Measurements from ENCODE around the gene PXYLP1. TPM values are rescaled to one million over a fixed set of nuclear protein-coding genes. Genes with fewer than 3 reads are reported as not detected.

Gene PXYLP1
- total and polyA plus RNA-seq, 8 donors: 11.6 to 35.3 (median 28.3) TPM

DNA sequence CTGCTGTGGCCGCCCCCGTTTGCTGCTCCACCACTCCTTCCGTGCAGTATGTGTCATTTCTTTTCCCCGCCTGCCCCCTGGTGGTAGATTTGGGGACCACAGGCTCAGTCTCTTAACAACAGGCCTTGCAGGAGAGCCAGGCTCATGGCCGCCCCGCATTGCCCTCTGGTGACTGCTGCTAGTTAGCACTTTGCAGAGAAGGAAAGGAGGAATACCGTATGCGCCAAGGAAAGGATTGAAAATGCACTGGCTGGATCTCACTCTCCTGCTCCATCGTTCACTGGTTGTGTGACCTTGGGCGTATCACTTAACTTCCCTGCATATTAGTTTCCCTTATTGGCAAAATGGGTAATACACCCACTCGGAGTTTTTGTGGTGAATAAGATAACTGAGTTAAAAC, 39.3 kb upstream of the PXYLP1 start:
- Histone ChIP-seq H3K4me3 (no peak overlapping the region), H3K9me3 (no peaks in the 10 kb centered on the region), H3K27ac (no peak overlapping the region), H3K4me1 (peaks cover 0 to 6% of the 10 kb centered on the region in 2 donors), H3K36me3 (no peaks in the 10 kb centered on the region), H3K27me3 (peaks cover 0 to 18% of the 10 kb centered on the region in 2 donors)
- ATAC-seq (peak; percentile 100), DNase-seq (peak; percentile 93 to 97 (median 96))
- TF ChIP-seq CTCF (IDR thresholded peaks at IDR 0.05): peak; percentile 98 to 99
- intact Hi-C loops (cut with DNase I): loop anchor here in 1 of 2 donors (5.0 kb wide), 1 partner anchor 190 kb away; no protein-coding TSS in a partner anchor

GRCh38 chr3:141193066-141193830, 38.4 kb upstream of the PXYLP1 start:
- ATAC-seq: no peak

GRCh38 chr3:141201122-141201521, 30.5 kb upstream of the PXYLP1 start:
- no peak overlapping the region for H3K27ac ChIP-seq
- no peak for TF ChIP-seq CTCF (IDR thresholded peaks at IDR 0.05)
- no peaks in the 10 kb centered on the region for H3K27me3 ChIP-seq
- no peaks in the 10 kb centered on the region for H3K4me1 ChIP-seq
- intact Hi-C loops (cut with DNase I): no loop called here
- H3K4me3 ChIP-seq: no peak overlapping the region
- H3K9me3 ChIP-seq: no peaks in the 10 kb centered on the region
- no peak for DNase-seq
- ATAC-seq: no peak
- H3K36me3 ChIP-seq: no peaks in the 10 kb centered on the region

More at GRCh38 chr3:141193066-141193830, 38.4 kb upstream of the PXYLP1 start:
- Histone ChIP-seq H3K36me3 (no peaks in the 10 kb centered on the region), H3K27ac (no peak overlapping the region), H3K4me1 (peaks cover 0 to 6% of the 10 kb centered on the region in 2 donors), H3K27me3 (peaks cover 0 to 18% of the 10 kb centered on the region in 2 donors), H3K9me3 (no peaks in the 10 kb centered on the region), H3K4me3 (no peak overlapping the region)
- intact Hi-C loops (cut with DNase I): loop anchor here in 1 of 2 donors (5.0 kb wide), 1 partner anchor 191 kb away; no protein-coding TSS in a partner anchor
- no peak for DNase-seq
- no peak for TF ChIP-seq CTCF (IDR thresholded peaks at IDR 0.05)

DNA sequence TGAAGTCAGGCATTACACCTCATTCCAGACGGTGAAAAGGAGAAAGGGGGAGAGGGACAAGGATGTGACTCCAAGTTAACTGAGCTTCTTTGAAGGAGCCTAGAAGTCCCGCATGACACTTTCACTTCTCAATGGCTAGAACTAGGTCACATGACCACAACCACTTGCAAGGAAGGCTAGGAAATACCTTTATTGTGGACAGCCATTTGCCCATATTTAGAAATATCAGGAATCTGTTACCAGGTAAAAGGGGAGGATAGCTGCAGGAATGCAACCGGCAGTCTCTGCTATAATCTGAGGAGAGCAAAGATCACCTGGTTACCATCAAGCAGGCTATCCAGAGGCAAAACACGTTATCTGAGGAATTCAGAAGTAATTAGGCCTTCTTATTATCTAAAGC, 28.9 kb upstream of the PXYLP1 start:
- no peak overlapping the region for H3K4me3 ChIP-seq
- DNase-seq: no peak
- ATAC-seq: no peak
- TF ChIP-seq CTCF (IDR thresholded peaks at IDR 0.05): no peak
- intact Hi-C loops (cut with DNase I): no loop called here
- no peaks in the 10 kb centered on the region for H3K27me3 ChIP-seq
- no peaks in the 10 kb centered on the region for H3K4me1 ChIP-seq
- no peaks in the 10 kb centered on the region for H3K9me3 ChIP-seq
- no peak overlapping the region for H3K27ac ChIP-seq
- no peaks in the 10 kb centered on the region for H3K36me3 ChIP-seq

DNA sequence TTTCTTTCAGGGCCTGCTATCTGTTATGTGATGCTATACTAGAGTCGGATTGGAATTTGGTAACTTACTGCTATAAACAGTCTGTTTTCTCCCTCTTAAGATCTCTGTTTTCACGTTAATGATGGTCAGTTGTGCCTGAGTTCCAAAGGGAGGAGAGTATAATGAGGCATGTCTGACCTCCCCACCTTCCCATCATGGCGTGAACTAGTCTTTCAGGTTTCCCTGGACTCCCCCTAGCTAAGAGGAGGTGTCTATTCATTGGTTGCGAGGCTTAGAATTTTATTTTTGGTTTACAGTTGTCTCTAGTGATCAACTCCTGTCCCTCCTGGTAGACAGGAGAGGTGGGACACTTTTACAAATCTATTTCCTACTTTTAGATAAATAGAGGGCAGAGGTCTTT, 27.8 kb upstream of the PXYLP1 start:
- no peaks in the 10 kb centered on the region for H3K36me3 ChIP-seq
- ATAC-seq: no peak
- no peaks in the 10 kb centered on the region for H3K27me3 ChIP-seq
- H3K27ac ChIP-seq: no peak overlapping the region
- no peak overlapping the region for H3K4me3 ChIP-seq
- DNase-seq: no peak
- TF ChIP-seq CTCF (IDR thresholded peaks at IDR 0.05): no peak
- H3K4me1 ChIP-seq: no peaks in the 10 kb centered on the region
- no peaks in the 10 kb centered on the region for H3K9me3 ChIP-seq
- intact Hi-C loops (cut with DNase I): no loop called here
